Activated effector memory CD4-positive, alpha-beta T cell treated with anti-CD3 and anti-CD28 coated beads, Interleukin-2, amount 50 U/mL, for 16 hours (primary cell): ENCODE results near the gene NPBWR2.

Experiments used
- DNase-seq: peaks from one replicate; pipeline ENCODE4 v3.0.0-alpha.2; 2020

The NPBWR2 gene

GRCh38 chr20:64116541-64117431, 9.4 kb upstream of the NPBWR2 start:
- DNase-seq, result peak; percentile 49

GRCh38 chr20:64116016-64116415, 8.7 kb upstream of the NPBWR2 start:
- DNase-seq, result peak; percentile 59

- peak; percentile 51 for DNase-seq
Measured at GRCh38 chr20:64115171-64115911, 8.0 kb upstream of the NPBWR2 start.

GRCh38 chr20:64114356-64114971, 7.1 kb upstream of the NPBWR2 start:
- DNase-seq, result peak; percentile 53

GRCh38 chr20:64113796-64114355, 6.5 kb upstream of the NPBWR2 start:
- DNase-seq, result peak; percentile 50

- peak; percentile 46 for DNase-seq
Measured at GRCh38 chr20:64113444-64113775, 6.0 kb upstream of the NPBWR2 start.

DNA sequence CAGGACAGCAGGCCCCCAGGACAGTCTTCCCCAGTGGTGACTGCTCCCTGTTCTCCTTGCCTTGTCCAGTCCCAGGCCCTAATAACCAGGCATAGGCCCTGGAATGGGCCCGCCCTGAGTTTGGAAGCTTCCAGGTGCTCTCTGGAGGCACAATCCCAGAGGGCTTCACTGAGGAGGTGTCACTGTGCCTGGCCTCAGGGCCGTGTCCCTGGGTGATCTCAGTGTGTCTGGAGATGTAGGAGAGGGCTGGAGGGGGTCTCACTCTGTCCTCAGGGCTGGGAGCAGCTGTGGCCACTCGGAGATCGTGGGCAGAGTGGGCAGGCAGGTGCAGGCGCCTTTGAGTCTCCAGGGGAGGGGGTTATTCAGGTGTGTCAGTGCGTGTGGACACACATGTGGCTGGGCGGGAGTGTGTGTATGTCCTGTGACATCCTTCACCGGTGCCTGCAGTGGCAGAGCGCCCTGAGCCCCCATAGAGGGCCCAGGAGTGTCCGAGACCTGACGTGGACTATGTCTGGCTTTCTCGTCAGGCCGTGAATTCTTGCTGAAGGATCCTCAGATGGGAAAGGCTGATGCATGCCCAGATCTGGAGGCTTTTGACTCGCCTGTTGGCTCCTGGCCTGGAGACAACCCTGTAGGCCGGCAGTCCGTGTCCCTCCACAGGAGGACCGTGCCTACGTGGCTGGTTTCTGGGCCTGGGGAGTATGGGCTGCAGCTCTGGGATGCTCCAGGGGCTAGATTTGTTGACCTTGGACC, 5.5 kb upstream of the NPBWR2 start:
- peak; percentile 50 for DNase-seq

GRCh38 chr20:64111841-64112641, 4.7 kb upstream of the NPBWR2 start:
- peak; percentile 31 for DNase-seq

- peak; percentile 58 for DNase-seq
Measured at GRCh38 chr20:64110411-64111068, 3.2 kb upstream of the NPBWR2 start.

DNA sequence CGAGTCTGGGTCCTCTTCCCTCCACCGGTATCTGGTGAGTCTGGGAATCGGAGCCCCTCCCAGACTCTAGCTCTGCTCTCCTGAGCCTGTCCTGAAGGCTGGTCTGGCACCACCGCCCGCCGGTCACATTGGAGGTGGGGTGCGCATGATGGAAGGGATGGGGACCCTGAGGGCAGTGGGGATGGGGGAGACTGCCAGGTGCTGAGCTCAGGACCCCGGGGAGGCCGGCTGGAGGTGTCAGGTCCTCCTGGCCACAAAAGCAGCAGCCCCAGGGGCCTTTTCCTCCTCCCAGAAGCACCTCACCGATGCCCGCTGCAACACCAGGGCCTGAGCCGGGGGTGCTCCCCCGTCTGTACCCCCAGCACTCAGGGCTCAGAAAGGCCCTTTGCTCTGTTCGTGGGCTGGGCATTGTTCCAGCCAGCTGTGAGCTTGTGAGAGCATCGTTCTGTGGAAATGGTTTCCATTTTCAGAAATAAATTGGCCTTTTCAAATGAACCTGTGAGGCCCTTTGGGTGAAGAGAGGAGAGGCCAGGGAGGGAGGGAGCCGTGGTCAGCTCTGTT, 2.5 kb upstream of the NPBWR2 start:
- peak; percentile 55 for DNase-seq

DNA sequence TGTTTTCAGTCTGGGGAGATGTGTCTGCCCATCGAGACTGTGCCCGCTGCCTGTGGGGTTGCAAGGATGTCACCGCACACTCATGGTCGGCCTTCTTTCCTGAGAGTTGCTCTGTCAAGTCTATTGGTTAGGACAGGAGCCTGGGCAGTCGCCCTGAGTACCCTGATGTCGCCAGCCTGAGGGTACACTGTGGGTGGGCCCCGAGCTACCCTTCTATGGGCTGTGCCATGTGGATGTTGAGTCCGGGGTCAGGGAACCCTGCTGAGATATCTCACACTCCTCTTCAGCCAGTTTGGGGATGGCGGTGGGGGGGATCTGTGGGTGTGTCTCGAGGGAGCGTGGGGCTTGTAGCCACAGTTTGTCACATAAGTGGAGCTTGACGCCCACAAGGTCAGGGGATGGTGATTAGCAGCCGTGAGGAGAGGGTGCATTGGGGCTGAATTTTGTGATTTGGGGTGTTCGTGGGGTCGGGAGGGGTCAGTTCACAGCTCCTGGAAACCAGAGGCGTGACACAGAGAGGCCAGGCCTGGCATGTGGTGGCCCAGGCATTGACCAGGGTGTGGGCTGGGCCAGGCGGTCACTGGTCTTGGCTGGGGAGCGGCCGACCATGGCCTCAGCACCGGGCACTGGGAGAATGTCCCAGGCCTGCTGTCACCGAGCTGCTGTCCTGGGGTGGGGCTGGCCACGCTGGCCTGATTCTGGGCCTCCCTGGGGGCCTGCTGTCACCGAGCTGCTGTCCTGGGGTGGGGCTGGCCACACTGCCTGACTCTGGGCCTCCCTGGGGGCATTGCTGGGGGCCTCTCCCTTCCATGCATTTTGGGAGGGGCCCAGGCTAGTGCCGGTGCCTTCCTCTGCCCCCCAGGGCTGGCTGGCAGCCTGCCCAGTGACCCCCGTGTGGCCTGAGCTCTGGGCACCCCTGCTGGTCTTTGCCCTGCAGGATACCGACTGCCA, 1.6 kb upstream of the NPBWR2 start:
- DNase-seq, result peak; percentile 48

GRCh38 chr20:64107736-64108457, 532 bp upstream of the NPBWR2 start:
- peak; percentile 58 for DNase-seq

- DNase-seq, result no peak
Measured at GRCh38 chr20:64106435-64106961, 867 bp downstream of the NPBWR2 start.

GRCh38 chr20:64105846-64106434, 1.4 kb downstream of the NPBWR2 start:
- DNase-seq, result peak; percentile 49

DNA sequence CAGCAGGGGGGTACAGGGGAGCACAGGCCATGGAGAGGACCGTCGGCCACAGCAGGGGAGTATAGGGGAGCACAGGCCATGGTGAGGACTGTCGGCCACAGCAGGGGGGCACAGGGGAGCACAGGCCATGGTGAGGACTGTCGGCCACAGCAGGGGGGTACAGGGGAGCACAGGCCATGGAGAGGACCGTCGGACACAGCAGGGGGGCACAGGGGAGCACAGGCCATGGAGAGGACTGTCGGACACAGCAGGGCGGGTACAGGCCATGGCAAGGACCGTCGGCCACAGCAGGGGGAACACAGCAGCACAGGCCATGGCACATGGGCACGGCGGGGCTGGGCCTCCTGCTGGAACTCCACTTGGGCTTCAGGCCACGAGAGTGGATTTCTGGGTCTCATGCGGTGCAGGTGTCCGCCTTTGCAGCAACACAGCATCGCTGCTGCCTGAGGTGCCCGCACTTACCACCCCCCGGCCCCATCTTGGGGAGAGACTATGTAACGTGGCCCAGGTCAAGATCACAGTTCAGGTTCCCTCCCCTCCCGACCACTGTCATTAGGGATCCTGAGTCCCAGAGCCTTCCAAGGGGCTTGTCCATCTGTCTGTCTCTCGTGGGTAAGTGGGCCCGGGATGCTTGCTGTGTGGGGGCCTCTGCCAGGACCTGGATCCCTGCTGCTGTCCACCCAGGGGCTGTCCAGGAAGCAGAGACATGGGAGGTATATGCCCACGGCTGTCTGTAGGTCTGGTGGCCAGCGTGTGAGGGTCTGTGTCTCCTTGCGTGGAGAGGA, 2.5 kb downstream of the NPBWR2 start:
- peak; percentile 57 for DNase-seq

DNA sequence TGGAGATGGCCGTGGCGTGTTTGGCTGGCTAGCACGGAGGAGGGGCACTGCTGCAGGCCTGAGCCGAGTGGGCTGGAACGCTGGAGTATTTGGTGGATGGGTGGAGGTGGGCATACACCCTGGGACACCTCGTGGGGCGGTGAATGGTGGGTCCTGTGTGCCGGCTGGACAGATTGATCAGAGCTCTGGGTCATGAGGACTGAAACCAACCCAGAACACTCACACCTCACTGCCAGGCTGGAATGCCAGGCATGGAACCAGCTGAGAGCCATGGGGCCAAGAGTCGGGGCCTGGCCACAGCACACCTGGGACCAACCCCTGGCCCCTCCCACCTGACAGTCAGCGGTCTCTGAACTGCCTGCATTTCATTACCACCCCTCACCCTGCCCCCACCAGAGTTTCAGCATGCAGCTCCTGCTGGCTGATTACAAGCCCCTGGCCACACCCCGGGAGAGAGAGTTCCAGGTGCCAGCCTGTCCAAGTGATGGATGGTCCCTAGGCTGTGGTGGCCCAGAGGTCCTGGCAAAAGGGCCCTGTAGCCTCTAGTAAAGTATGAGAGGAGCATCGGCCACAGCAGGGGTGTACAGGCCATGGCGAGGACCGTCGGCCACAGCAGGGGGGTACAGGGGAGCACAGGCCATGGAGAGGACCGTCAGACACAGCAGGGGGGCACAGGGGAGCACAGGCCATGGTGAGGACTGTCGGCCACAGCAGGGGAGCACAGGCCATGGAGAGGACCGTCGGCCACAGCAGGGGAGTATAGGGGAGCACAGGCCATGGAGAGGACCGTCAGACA, 3.3 kb downstream of the NPBWR2 start:
- DNase-seq, result peak; percentile 50
